Kidney tubule cell (primary cell): Measurements from ENCODE around the gene CDK5.
"Not testable (repeated sequence)": the region's sequence is repeated elsewhere in the genome, so short reads cannot be mapped to it uniquely, and the experiment has no call there.

ENCODE experiments used
- DNase-seq: peaks from one replicate; pipeline ENCODE4 v3.0.0-alpha.2; 2018; ENCODE audit warnings: low spot score

The CDK5 gene

GRCh38 chr7:151056666-151057505 lies 811 bp downstream of the CDK5 start:
- peak; percentile 26 for DNase-seq

- DNase-seq, result no peak
These were observed 1.4 kb downstream of the CDK5 start for GRCh38 chr7:151056283-151056665.

- no peak for DNase-seq
These were observed 3.9 kb downstream of the CDK5 start for GRCh38 chr7:151053751-151054150.

- DNase-seq, result no peak
These were observed 4.6 kb downstream of the CDK5 start for GRCh38 chr7:151053096-151053495.

DNA sequence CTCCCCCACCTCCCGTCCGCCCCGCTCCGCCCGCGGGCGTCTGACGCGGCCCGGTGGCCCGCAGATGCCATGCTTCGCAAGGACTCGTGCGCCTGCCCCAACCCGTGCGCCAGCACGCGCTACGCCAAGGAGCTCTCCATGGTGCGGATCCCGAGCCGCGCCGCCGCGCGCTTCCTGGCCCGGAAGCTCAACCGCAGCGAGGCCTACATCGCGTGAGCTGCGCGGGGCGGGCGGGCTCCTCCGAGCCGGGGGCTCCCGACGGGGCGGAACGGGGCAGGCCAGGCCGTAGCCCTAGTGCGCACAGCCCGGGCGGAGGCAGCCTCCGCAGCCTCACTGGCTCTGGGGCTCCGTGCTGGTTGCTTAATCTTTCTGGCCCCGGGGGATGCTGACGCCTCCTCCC lies 6.6 kb downstream of the CDK5 start:
- DNase-seq, result peak; percentile 64

DNA sequence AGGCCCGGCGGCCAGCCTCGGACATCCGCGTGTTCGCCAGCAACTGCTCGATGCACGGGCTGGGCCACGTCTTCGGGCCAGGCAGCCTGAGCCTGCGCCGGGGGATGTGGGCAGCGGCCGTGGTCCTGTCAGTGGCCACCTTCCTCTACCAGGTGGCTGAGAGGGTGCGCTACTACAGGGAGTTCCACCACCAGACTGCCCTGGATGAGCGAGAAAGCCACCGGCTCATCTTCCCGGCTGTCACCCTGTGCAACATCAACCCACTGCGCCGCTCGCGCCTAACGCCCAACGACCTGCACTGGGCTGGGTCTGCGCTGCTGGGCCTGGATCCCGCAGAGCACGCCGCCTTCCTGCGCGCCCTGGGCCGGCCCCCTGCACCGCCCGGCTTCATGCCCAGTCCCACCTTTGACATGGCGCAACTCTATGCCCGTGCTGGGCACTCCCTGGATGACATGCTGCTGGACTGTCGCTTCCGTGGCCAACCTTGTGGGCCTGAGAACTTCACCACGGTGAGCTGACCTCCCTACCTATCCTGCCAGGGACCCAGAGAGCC lies 8.7 kb downstream of the CDK5 start:
- DNase-seq, result no peak

GRCh38 chr7:151047976-151048815 lies 9.5 kb downstream of the CDK5 start, which contains the start of gene ASIC3:
Gene ASIC3 (plus strand): TSS chr7:151048531. CDS start chr7:151048886, 355 bp downstream.
- no peak for DNase-seq

- no peak for DNase-seq
These were observed 10.8 kb downstream of the CDK5 start for GRCh38 chr7:151046603-151047573.

DNA sequence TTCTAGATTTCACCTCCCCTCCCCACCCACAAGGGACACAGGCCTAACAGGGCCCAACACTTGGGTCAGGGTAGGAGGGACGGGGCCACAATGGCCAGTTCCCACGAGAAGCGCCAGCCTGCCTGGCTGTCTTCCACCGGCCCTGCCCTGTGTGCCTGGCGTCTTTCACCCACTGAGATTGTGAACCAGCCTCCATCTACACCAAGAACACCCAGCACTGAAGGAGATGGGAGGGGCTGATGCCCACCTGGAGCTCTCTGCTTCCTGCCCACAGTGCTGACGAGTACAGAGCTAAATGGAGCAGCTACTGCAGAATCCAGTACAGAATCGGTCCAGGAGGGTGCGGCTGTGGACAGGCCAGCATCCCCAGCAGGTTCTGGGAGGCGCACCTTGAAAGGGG lies 11.7 kb downstream of the CDK5 start:
- DNase-seq, result no peak

DNA sequence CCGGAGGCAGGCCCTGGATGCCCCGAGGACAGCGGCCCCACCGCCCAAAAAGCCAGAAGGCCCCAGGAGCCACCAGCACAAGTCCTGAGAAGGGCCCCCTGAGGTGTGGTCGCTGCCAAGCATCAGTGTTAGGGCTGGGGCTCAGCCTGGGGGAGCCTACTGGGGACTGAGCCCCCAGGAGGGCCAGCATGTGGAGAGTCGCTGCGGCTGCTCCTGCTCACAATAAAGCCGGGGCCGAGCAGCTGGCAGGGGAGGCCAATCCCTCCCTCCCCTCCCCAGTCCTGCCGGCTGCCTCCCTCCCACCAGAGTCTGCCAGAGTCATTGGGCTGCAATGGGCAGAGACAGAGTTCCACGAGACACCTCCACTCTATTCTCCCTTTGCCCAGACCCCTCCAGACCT lies 12.4 kb downstream of the CDK5 start:
- DNase-seq, result no peak

DNA sequence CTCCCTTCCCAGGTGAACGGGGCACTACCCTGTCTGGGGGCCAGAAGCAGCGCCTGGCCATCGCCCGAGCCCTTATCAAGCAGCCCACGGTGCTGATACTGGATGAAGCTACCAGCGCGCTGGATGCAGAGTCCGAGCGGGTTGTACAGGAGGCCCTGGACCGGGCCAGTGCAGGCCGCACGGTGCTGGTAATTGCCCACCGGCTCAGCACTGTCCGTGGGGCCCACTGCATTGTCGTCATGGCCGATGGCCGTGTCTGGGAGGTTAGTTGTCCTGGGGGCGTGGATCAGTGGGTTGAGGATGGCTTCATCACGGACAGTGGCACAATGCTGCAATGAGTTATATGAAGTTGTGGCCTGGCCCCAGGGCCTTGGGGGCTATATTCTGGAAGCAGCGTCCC lies 13.7 kb downstream of the CDK5 start:
- no peak for DNase-seq

GRCh38 chr7:151043449-151043848 lies 14.2 kb downstream of the CDK5 start:
- not testable (repeated sequence) for DNase-seq

- no peak for DNase-seq
These were observed 16.9 kb downstream of the CDK5 start for GRCh38 chr7:151040616-151041375.

GRCh38 chr7:151039850-151040548 lies 17.7 kb downstream of the CDK5 start:
- DNase-seq, result no peak

DNA sequence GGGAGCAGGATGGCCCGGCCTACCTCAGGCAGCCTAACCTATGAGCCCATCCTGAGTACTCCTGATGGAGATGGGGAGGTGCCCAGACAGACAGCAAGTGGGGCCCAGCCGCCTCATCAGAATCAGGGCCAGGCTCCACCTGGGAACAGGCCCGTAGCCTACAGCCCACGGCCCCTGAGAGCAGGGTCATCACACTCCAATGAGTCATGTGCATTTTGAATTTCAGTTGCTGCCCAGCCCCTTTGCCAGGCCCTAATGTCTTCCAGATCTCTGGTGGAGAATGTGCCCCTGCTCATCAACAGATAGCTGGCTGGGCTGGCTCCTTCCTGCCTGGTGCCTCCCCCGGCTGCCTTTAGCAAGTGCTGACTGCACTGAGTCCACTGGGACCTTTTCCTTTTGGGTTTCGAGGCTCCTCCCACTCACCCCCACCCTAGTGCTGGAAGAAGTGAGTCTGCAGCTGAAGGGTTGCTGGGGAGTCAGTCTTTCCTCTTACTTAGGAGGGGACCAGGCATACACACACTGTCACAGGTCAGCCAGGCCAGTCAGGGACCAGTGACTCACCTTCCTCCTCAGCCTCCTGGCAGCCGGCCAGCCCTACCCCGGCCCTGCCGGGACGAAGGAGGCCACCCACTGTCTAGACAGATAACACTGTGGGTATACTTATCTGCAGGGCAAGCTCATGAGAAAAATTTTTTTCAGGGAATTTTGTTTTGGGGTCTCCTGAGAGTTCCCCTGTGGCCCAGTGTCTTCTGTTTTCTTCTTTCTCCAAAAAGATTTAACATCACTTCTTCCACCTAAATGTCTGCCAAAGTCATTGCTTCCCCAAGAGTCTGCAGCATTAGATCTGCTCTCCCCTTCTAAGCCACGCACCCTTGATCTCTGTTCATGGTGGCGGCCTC lies 18.5 kb downstream of the CDK5 start:
- peak; percentile 98 for DNase-seq

DNA sequence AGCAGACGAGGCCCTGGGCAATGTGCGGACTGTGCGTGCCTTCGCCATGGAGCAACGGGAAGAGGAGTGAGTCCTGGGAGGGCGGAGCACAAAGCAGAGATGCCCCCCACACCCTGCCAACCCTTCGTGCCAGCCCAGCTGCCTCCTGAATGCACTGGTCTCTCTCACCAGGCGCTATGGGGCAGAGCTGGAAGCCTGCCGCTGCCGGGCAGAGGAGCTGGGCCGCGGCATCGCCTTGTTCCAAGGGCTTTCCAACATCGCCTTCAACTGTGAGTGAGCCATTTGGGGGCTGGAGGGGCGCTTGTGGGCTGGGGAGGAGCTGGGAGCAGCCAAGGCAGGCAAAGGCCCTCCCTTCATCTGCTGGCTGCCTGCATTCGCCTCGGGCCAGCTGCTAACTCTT lies 21.8 kb downstream of the CDK5 start:
- no peak for DNase-seq

GRCh38 chr7:151035026-151035717 lies 22.5 kb downstream of the CDK5 start:
- DNase-seq, result no peak

- DNase-seq, result no peak
These were observed 23.2 kb downstream of the CDK5 start for GRCh38 chr7:151034312-151035025.
